ENCODE data around the gene EEPD1.
A peak's percentile ranks its signal among the peaks of the same experiment; 100 is the strongest.

EEPD1 gene

GRCh38 chr7:36278620-36279172, 125.6 kb downstream of the EEPD1 start:
- Histone ChIP-seq H3K9ac (ENCODE audit: low read length) (no peak overlapping the region), H3K27ac (ENCODE audit: low read depth, low read length) (no peak overlapping the region), H3K27me3 (ENCODE audit: control insufficient read depth, insufficient read depth, low read length) (no peaks in the 10 kb centered on the region), H3K36me3 (ENCODE audit: control insufficient read depth, insufficient read depth, low read length) (no peaks in the 10 kb centered on the region), H3K9me3 (ENCODE audit: control insufficient read depth, insufficient read depth, low read depth, low read length) (no peaks in the 10 kb centered on the region), H3K4me1 (ENCODE audit: control insufficient read depth, insufficient read depth, low read length) (peaks cover 83% of the 10 kb centered on the region), H3K4me3 (ENCODE audit: low read depth, low read length) (no peak overlapping the region)

- no peaks in the 10 kb centered on the region for H3K27me3 ChIP-seq (ENCODE audit: control insufficient read depth, insufficient read depth, low read length)
- no peaks in the 10 kb centered on the region for H3K9me3 ChIP-seq (ENCODE audit: control insufficient read depth, insufficient read depth, low read depth, low read length)
- H3K36me3 ChIP-seq (ENCODE audit: control insufficient read depth, insufficient read depth, low read length) = no peaks in the 10 kb centered on the region
- no peak overlapping the region for H3K9ac ChIP-seq (ENCODE audit: low read length)
- peaks cover 86% of the 10 kb centered on the region for H3K4me1 ChIP-seq (ENCODE audit: control insufficient read depth, insufficient read depth, low read length)
- no peak overlapping the region for H3K4me3 ChIP-seq (ENCODE audit: low read depth, low read length)
- no peak overlapping the region for H3K27ac ChIP-seq (ENCODE audit: low read depth, low read length)
Measured at GRCh38 chr7:36279200-36279925, 126.3 kb downstream of the EEPD1 start.

- Histone ChIP-seq H3K4me1 (ENCODE audit: control insufficient read depth, insufficient read depth, low read length) (peaks cover 85% of the 10 kb centered on the region), H3K27me3 (ENCODE audit: control insufficient read depth, insufficient read depth, low read length) (no peaks in the 10 kb centered on the region), H3K27ac (ENCODE audit: low read depth, low read length) (no peak overlapping the region), H3K36me3 (ENCODE audit: control insufficient read depth, insufficient read depth, low read length) (no peaks in the 10 kb centered on the region), H3K4me3 (ENCODE audit: low read depth, low read length) (no peak overlapping the region), H3K9me3 (ENCODE audit: control insufficient read depth, insufficient read depth, low read depth, low read length) (no peaks in the 10 kb centered on the region), H3K9ac (ENCODE audit: low read length) (no peak overlapping the region)
Measured at GRCh38 chr7:36279926-36280315, 126.9 kb downstream of the EEPD1 start.

GRCh38 chr7:36280840-36281812, 128.1 kb downstream of the EEPD1 start:
- Histone ChIP-seq H3K9me3 (ENCODE audit: control insufficient read depth, insufficient read depth, low read depth, low read length) (no peaks in the 10 kb centered on the region), H3K4me1 (ENCODE audit: control insufficient read depth, insufficient read depth, low read length) (peaks cover 87% of the 10 kb centered on the region), H3K36me3 (ENCODE audit: control insufficient read depth, insufficient read depth, low read length) (no peaks in the 10 kb centered on the region), H3K27me3 (ENCODE audit: control insufficient read depth, insufficient read depth, low read length) (no peaks in the 10 kb centered on the region), H3K4me3 (ENCODE audit: low read depth, low read length) (peak overlapping the region; percentile 1; the same call in 1 of the 2 replicates), H3K9ac (ENCODE audit: low read length) (peak overlapping the region; percentile 24), H3K27ac (ENCODE audit: low read depth, low read length) (peak overlapping the region; percentile 57)

- H3K4me3 ChIP-seq (ENCODE audit: low read depth, low read length) = no peak overlapping the region
- H3K9ac ChIP-seq (ENCODE audit: low read length) = peak overlapping the region; percentile 47
- no peaks in the 10 kb centered on the region for H3K27me3 ChIP-seq (ENCODE audit: control insufficient read depth, insufficient read depth, low read length)
- H3K27ac ChIP-seq (ENCODE audit: low read depth, low read length) = peak overlapping the region; percentile 57
- H3K4me1 ChIP-seq (ENCODE audit: control insufficient read depth, insufficient read depth, low read length) = peaks cover 80% of the 10 kb centered on the region
- no peaks in the 10 kb centered on the region for H3K36me3 ChIP-seq (ENCODE audit: control insufficient read depth, insufficient read depth, low read length)
- no peaks in the 10 kb centered on the region for H3K9me3 ChIP-seq (ENCODE audit: control insufficient read depth, insufficient read depth, low read depth, low read length)
Measured at GRCh38 chr7:36281945-36282717, 129.1 kb downstream of the EEPD1 start.

GRCh38 chr7:36283181-36283580, 130.1 kb downstream of the EEPD1 start:
- H3K9ac ChIP-seq (ENCODE audit: low read length) = no peak overlapping the region
- no peak overlapping the region for H3K4me3 ChIP-seq (ENCODE audit: low read depth, low read length)
- no peaks in the 10 kb centered on the region for H3K27me3 ChIP-seq (ENCODE audit: control insufficient read depth, insufficient read depth, low read length)
- no peak overlapping the region for H3K27ac ChIP-seq (ENCODE audit: low read depth, low read length)
- H3K36me3 ChIP-seq (ENCODE audit: control insufficient read depth, insufficient read depth, low read length) = no peaks in the 10 kb centered on the region
- H3K4me1 ChIP-seq (ENCODE audit: control insufficient read depth, insufficient read depth, low read length) = peaks cover 80% of the 10 kb centered on the region
- no peaks in the 10 kb centered on the region for H3K9me3 ChIP-seq (ENCODE audit: control insufficient read depth, insufficient read depth, low read depth, low read length)

GRCh38 chr7:36283711-36284130, 130.7 kb downstream of the EEPD1 start:
- H3K27ac ChIP-seq (ENCODE audit: low read depth, low read length) = no peak overlapping the region
- H3K27me3 ChIP-seq (ENCODE audit: control insufficient read depth, insufficient read depth, low read length) = no peaks in the 10 kb centered on the region
- no peak overlapping the region for H3K9ac ChIP-seq (ENCODE audit: low read length)
- no peaks in the 10 kb centered on the region for H3K36me3 ChIP-seq (ENCODE audit: control insufficient read depth, insufficient read depth, low read length)
- no peak overlapping the region for H3K4me3 ChIP-seq (ENCODE audit: low read depth, low read length)
- no peaks in the 10 kb centered on the region for H3K9me3 ChIP-seq (ENCODE audit: control insufficient read depth, insufficient read depth, low read depth, low read length)
- H3K4me1 ChIP-seq (ENCODE audit: control insufficient read depth, insufficient read depth, low read length) = peaks cover 75% of the 10 kb centered on the region

GRCh38 chr7:36284456-36285090, 131.5 kb downstream of the EEPD1 start:
- no peak overlapping the region for H3K27ac ChIP-seq (ENCODE audit: low read depth, low read length)
- peaks cover 68% of the 10 kb centered on the region for H3K4me1 ChIP-seq (ENCODE audit: control insufficient read depth, insufficient read depth, low read length)
- H3K36me3 ChIP-seq (ENCODE audit: control insufficient read depth, insufficient read depth, low read length) = no peaks in the 10 kb centered on the region
- no peak overlapping the region for H3K9ac ChIP-seq (ENCODE audit: low read length)
- no peak overlapping the region for H3K4me3 ChIP-seq (ENCODE audit: low read depth, low read length)
- no peaks in the 10 kb centered on the region for H3K9me3 ChIP-seq (ENCODE audit: control insufficient read depth, insufficient read depth, low read depth, low read length)
- no peaks in the 10 kb centered on the region for H3K27me3 ChIP-seq (ENCODE audit: control insufficient read depth, insufficient read depth, low read length)

GRCh38 chr7:36285276-36285675, 132.2 kb downstream of the EEPD1 start:
- Histone ChIP-seq H3K9me3 (ENCODE audit: control insufficient read depth, insufficient read depth, low read depth, low read length) (no peaks in the 10 kb centered on the region), H3K4me1 (ENCODE audit: control insufficient read depth, insufficient read depth, low read length) (peaks cover 61% of the 10 kb centered on the region), H3K9ac (ENCODE audit: low read length) (no peak overlapping the region), H3K27me3 (ENCODE audit: control insufficient read depth, insufficient read depth, low read length) (no peaks in the 10 kb centered on the region), H3K36me3 (ENCODE audit: control insufficient read depth, insufficient read depth, low read length) (no peaks in the 10 kb centered on the region), H3K27ac (ENCODE audit: low read depth, low read length) (no peak overlapping the region), H3K4me3 (ENCODE audit: low read depth, low read length) (no peak overlapping the region)

GRCh38 chr7:36286226-36286625, 133.2 kb downstream of the EEPD1 start:
- no peak overlapping the region for H3K4me3 ChIP-seq (ENCODE audit: low read depth, low read length)
- no peak overlapping the region for H3K27ac ChIP-seq (ENCODE audit: low read depth, low read length)
- H3K4me1 ChIP-seq (ENCODE audit: control insufficient read depth, insufficient read depth, low read length) = peaks cover 51% of the 10 kb centered on the region
- H3K27me3 ChIP-seq (ENCODE audit: control insufficient read depth, insufficient read depth, low read length) = no peaks in the 10 kb centered on the region
- no peaks in the 10 kb centered on the region for H3K9me3 ChIP-seq (ENCODE audit: control insufficient read depth, insufficient read depth, low read depth, low read length)
- H3K36me3 ChIP-seq (ENCODE audit: control insufficient read depth, insufficient read depth, low read length) = no peaks in the 10 kb centered on the region
- no peak overlapping the region for H3K9ac ChIP-seq (ENCODE audit: low read length)
